Testis (tissue), 3 donors: ENCODE measurements around the gene COQ2. TPM values are rescaled to one million over a fixed set of nuclear protein-coding genes. Genes with fewer than 3 reads are reported as not detected.
"Not testable (repeated sequence)": the region's sequence is repeated elsewhere in the genome, so short reads cannot be mapped to it uniquely, and the experiment has no call there.

ENCODE experiments used
- DNase-seq: peaks from one replicate; pipeline ENCODE4 v3.0.0-alpha.2; 2019
- H3K27ac ChIP-seq, 2 donors: fragments of 200-600 bp; sonication (generic); one replicate each; pipeline ENCODE4 v1.5.1; 2019
- H3K27me3 ChIP-seq: fragments of 200-600 bp; sonication (generic); one replicate; pipeline ENCODE4 v1.5.1; 2019
- H3K36me3 ChIP-seq: fragments of 200-600 bp; sonication (generic); one replicate; pipeline ENCODE4 v1.5.1; 2017; ENCODE audit warnings: low read depth; ENCODE audit errors: missing control alignments
- H3K4me1 ChIP-seq: fragments of 200-600 bp; sonication (generic); one replicate; pipeline ENCODE4 v1.5.1; 2019
- H3K4me3 ChIP-seq, 2 donors: fragments of 200-600 bp; sonication (generic); one replicate each; pipeline ENCODE4 v1.5.1; 2017 to 2019
- H3K9me3 ChIP-seq: fragments of 200-600 bp; sonication (generic); one replicate; pipeline ENCODE4 v1.5.1; 2017
- CTCF ChIP-seq, 3 experiments: fragments of 450-650 bp in 2 of 3; fragments of 200-600 bp in 1 of 3; sonication (generic) in 1 of 3; IDR thresholded peaks; one replicate each; pipeline ENCODE4 v1.5.1; 2016 to 2019; ENCODE audit warnings: antibody characterized with exemption in 3 of 3, mild to moderate bottlenecking in 2 of 3, moderate library complexity in 1 of 3
- POLR2A ChIP-seq: fragments of 450-650 bp; IDR thresholded peaks from one replicate; pipeline ENCODE4 v1.6.1; 2017; ENCODE audit warnings: antibody characterized with exemption, mild to moderate bottlenecking, moderate library complexity
- WGBS, 2 donors: methylation state at CpG; one replicate each; pipeline ENCODE4 v1.1.5; 2018; 5-methylcytosine and 5-hydroxymethylcytosine counted together
- intact Hi-C: fragments of 100-400 bp; cut with DNase I; formaldehyde crosslinking; loops from one replicate; pipeline ENCODE4 v1.15.1; 2023; ENCODE audit warnings: low total_unique reads
- polyA plus RNA-seq: library from polyadenylated mRNA; stranded (reverse); fragments of 350-450 nt; fragmentation: Illumina TruSeq; extraction: RNeasy Lipid Tissue Mini Kit (QIAGEN cat#74804); gene quantifications from one replicate; pipeline ENCODE4 v1.2.3, GENCODE V29; 2014; ENCODE audit warnings: low read depth, low replicate concordance; ENCODE audit not compliant: insufficient read depth
- total RNA-seq, 2 donors: library from RNA; depleted of rRNA; stranded (reverse); fragments of >200 nt; gene quantifications; one replicate each; pipeline ENCODE4 v1.2.3, GENCODE V29; 2016

Gene COQ2
- total and polyA plus RNA-seq, 3 donors from 2014 or later, result 9.5 to 19.4 (median 18.8) TPM

GRCh38 chr4:83297548-83298260 lies 13.1 kb upstream of the COQ2 start:
- Histone ChIP-seq H3K9me3 (no peaks in the 10 kb centered on the region), H3K36me3 (no peaks in the 10 kb centered on the region), H3K27ac (no peak overlapping the region), H3K4me1 (no peaks in the 10 kb centered on the region), H3K4me3 (no peak overlapping the region), H3K27me3 (no peaks in the 10 kb centered on the region)
- DNase-seq, result no peak
- WGBS, 2 donors, result 80 to 85% methylated on average over 3 of the region's 3 CpGs
- intact Hi-C loops, result no loop called here
- TF ChIP-seq POLR2A (no peak), CTCF (IDR thresholded peaks at IDR 0.05) (no peak)

- WGBS, 2 donors, result 78 to 89% methylated on average over 8 of the region's 8 CpGs
- H3K27me3 ChIP-seq, result no peaks in the 10 kb centered on the region
- H3K4me1 ChIP-seq, result no peaks in the 10 kb centered on the region
- intact Hi-C loops, result no loop called here
- H3K4me3 ChIP-seq, result no peak overlapping the region
- no peaks in the 10 kb centered on the region for H3K36me3 ChIP-seq
- TF ChIP-seq CTCF (IDR thresholded peaks at IDR 0.05), result no peak
- TF ChIP-seq POLR2A, result no peak
- H3K9me3 ChIP-seq, result no peaks in the 10 kb centered on the region
- no peak for DNase-seq
- no peak overlapping the region for H3K27ac ChIP-seq
These were observed 8.9 kb upstream of the COQ2 start for GRCh38 chr4:83293305-83294046.

GRCh38 chr4:83290059-83290774 lies 5.6 kb upstream of the COQ2 start:
- 85 to 88% methylated on average over 3 of the region's 3 CpGs for WGBS, 2 donors
- DNase-seq, H3K36me3 ChIP-seq, H3K4me3 ChIP-seq, H3K27ac ChIP-seq, H3K4me1 ChIP-seq, H3K27me3 ChIP-seq, intact Hi-C loops, H3K9me3 ChIP-seq: not testable (repeated sequence)

GRCh38 chr4:83288381-83288780 lies 3.8 kb upstream of the COQ2 start:
- H3K4me3 ChIP-seq, H3K9me3 ChIP-seq, H3K27ac ChIP-seq, H3K27me3 ChIP-seq, DNase-seq, H3K36me3 ChIP-seq: not testable (repeated sequence)
- peaks cover 10% of the 10 kb centered on the region for H3K4me1 ChIP-seq
- intact Hi-C loops, result loop anchor here (10.0 kb wide), 1 partner anchor 834 kb away; no protein-coding TSS in a partner anchor
- 24 to 35% methylated on average over 1 of the region's 1 CpG for WGBS, 2 donors

- no peak for TF ChIP-seq POLR2A
- no peak for TF ChIP-seq CTCF (IDR thresholded peaks at IDR 0.05)
- no peaks in the 10 kb centered on the region for H3K9me3 ChIP-seq
- H3K4me3 ChIP-seq, result peak overlapping the region; percentile 79 to 81
- H3K4me1 ChIP-seq, result peaks cover 12% of the 10 kb centered on the region
- no peaks in the 10 kb centered on the region for H3K36me3 ChIP-seq
- DNase-seq, result no peak
- WGBS, 2 donors, result 0 to 5% methylated on average over 9 of the region's 9 CpGs
- intact Hi-C loops, result loop anchor here (10.0 kb wide), 1 partner anchor 830 kb away; no protein-coding TSS in a partner anchor
- no peaks in the 10 kb centered on the region for H3K27me3 ChIP-seq
- H3K27ac ChIP-seq, result peak overlapping the region; percentile 86 to 97
These were observed 433 bp upstream of the COQ2 start for GRCh38 chr4:83285055-83285407.
